HG03196 (cell line): ENCODE measurements around the gene ACTL7B.
"Not testable (repeated sequence)": the region's sequence is repeated elsewhere in the genome, so short reads cannot be mapped to it uniquely, and the experiment has no call there.

ENCODE experiments used
- ATAC-seq: cut with Tn5 transposase; IDR thresholded peaks from one replicate; pipeline ENCODE4 v1.9.1; 2021; ENCODE audit not compliant: unreplicated experiment

The ACTL7B gene

GRCh38 chr9:108874058-108874788 lies 18.4 kb upstream of the ACTL7B start:
- ATAC-seq = no peak

GRCh38 chr9:108869092-108869725 lies 13.4 kb upstream of the ACTL7B start:
- no peak for ATAC-seq

- no peak for ATAC-seq
These were observed 12.0 kb upstream of the ACTL7B start for GRCh38 chr9:108867829-108868228.

GRCh38 chr9:108867116-108867515 lies 11.3 kb upstream of the ACTL7B start:
- no peak for ATAC-seq

- ATAC-seq = no peak
These were observed 10.2 kb upstream of the ACTL7B start for GRCh38 chr9:108866001-108866420.

- no peak for ATAC-seq
These were observed 9.3 kb upstream of the ACTL7B start for GRCh38 chr9:108865037-108865436.

- ATAC-seq = no peak
These were observed 8.7 kb upstream of the ACTL7B start for GRCh38 chr9:108864446-108864845.

- ATAC-seq = no peak
These were observed 8.1 kb upstream of the ACTL7B start for GRCh38 chr9:108863891-108864290.

- no peak for ATAC-seq
These were observed 6.2 kb upstream of the ACTL7B start, which contains the start of gene ACTL7A for GRCh38 chr9:108861997-108862396. Gene ACTL7A, plus strand, starts transcription at chr9:108862266. Its CDS starts 57 bp downstream, at chr9:108862323.

- no peak for ATAC-seq
These were observed 5.7 kb upstream of the ACTL7B start for GRCh38 chr9:108861464-108861863.

GRCh38 chr9:108860764-108861163 lies 5.0 kb upstream of the ACTL7B start:
- ATAC-seq = no peak

- ATAC-seq = no peak
These were observed 4.6 kb upstream of the ACTL7B start for GRCh38 chr9:108860354-108860753.

- ATAC-seq = no peak
These were observed 3.8 kb upstream of the ACTL7B start for GRCh38 chr9:108859459-108860114.

GRCh38 chr9:108857572-108857971 lies 1.8 kb upstream of the ACTL7B start:
- ATAC-seq = no peak

GRCh38 chr9:108855529-108855886 lies 278 bp downstream of the ACTL7B start:
- no peak for ATAC-seq

- no peak for ATAC-seq
These were observed 901 bp downstream of the ACTL7B start for GRCh38 chr9:108854641-108855528.

- no peak for ATAC-seq
These were observed 1.7 kb downstream of the ACTL7B start for GRCh38 chr9:108854094-108854493.

GRCh38 chr9:108852079-108852478 lies 3.7 kb downstream of the ACTL7B start:
- ATAC-seq = no peak

GRCh38 chr9:108851138-108851537 lies 4.6 kb downstream of the ACTL7B start:
- no peak for ATAC-seq

- ATAC-seq = no peak
These were observed 5.4 kb downstream of the ACTL7B start for GRCh38 chr9:108850293-108850897.

- not testable (repeated sequence) for ATAC-seq
These were observed 7.5 kb downstream of the ACTL7B start for GRCh38 chr9:108848296-108848695.
